Mammary epithelial cell (primary cell): ENCODE data around the gene KRT77.

Experiments
- EZH2 ChIP-seq: IDR thresholded peaks from 2 replicates; pipeline ENCODE4 v1.6.1; 2012; ENCODE audit warnings: low read length, inconsistent platforms, borderline replicate concordance
- TF ChIP-seq, protein P1 (sequence below), 2 donors: IDR thresholded peaks in 1 of 2; conservative IDR thresholded peaks in 1 of 2; 2 replicates each; pipeline ENCODE4 v1.5.1; 2011 to 2012; ENCODE audit warnings: inconsistent platforms in 2 of 2, low read length in 2 of 2, mild to moderate bottlenecking in 2 of 2, control low read depth in 1 of 2, low read depth in 1 of 2; ENCODE audit not compliant: insufficient read depth in 1 of 2; ENCODE audit errors: extremely low read depth in 1 of 2

DNA sequence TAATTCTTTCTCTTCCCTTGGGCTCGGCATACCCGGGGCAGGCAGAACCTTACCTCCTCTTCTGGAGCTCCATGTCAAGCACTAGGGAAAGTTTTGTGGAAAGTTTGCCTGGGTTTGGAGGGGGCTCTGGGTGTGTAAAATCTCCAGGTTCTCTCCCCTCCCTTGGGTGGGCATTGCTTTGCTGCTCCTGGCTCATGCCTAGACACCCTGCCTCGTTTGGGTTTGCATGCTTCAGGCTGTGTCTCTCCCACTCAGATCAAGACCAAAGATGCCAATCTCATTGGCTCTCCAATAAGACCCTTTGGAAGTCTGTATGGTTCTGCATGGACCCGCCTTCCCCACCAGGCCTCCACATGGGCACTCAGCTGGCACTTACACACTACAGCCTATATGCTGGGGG, 45.1 kb downstream of the KRT77 start:
- TF ChIP-seq, protein P1, sequence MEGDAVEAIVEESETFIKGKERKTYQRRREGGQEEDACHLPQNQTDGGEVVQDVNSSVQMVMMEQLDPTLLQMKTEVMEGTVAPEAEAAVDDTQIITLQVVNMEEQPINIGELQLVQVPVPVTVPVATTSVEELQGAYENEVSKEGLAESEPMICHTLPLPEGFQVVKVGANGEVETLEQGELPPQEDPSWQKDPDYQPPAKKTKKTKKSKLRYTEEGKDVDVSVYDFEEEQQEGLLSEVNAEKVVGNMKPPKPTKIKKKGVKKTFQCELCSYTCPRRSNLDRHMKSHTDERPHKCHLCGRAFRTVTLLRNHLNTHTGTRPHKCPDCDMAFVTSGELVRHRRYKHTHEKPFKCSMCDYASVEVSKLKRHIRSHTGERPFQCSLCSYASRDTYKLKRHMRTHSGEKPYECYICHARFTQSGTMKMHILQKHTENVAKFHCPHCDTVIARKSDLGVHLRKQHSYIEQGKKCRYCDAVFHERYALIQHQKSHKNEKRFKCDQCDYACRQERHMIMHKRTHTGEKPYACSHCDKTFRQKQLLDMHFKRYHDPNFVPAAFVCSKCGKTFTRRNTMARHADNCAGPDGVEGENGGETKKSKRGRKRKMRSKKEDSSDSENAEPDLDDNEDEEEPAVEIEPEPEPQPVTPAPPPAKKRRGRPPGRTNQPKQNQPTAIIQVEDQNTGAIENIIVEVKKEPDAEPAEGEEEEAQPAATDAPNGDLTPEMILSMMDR (conservative IDR thresholded peaks at IDR 0.05 in 1 of 2, IDR thresholded peaks at IDR 0.05 in 1 of 2; ENCODE audit: extremely low read depth in 1 of 2, insufficient read depth in 1 of 2, low read depth in 1 of 2, low read length in 2 of 2), result no peak
- no peak for TF ChIP-seq EZH2
